ENCODE results near the gene CENPV.

Gene CENPV

DNA sequence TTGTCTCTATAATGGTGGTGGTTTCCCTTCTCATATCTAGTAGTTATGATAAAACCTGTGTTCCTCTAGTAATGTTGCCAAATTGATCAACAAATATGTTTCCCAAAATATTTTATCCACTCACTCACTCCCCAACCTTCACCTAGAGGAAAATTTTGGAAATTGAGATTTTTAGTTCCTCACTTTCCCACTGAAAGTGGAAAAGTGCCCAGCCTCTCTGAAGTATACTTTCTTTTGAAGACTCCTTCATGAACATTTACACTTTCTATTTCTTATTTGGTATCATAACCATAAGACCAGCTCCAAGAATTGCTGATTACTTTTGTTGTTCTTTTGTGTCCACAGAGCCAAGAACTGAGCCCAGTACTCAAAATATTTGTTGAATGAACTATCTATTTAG is 5.1 kb upstream of the CENPV start:
- DNase-seq, result no peak

GRCh38 chr17:16354585-16354984 is 1.3 kb upstream of the CENPV start:
- DNase-seq, result no peak

DNA sequence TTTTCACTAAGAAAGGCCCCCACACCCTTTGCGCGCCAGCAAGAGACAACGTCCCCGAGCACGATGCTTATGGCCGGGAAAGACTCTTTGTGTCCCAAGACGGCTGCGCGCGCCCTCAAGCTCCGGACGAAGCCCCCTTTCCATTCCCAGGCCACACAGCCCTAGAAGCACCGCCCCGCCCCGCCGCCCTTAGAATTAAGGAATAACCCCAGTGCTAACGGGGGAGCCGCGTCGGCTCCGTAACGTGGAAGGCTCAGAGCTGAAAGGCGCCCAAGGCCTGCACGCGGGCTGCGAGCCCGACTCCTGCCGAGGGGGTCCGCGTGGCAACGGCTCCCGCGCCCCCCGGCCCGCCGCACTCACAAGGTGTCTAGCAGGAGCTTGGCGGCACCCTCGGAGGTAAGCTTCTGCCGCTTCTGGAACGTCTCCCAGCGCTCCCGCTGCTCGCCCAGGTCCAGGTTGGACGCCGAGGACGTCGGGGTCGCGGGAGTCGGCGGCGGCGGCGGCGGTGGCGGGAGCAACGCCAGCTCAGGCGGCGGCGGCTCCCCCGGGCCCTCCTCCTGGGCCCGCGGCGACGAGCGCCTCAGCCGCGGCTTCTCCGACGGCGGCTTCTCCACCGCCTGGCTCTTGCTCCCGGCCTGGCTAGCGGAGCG is 477 bp downstream of the CENPV start:
- DNase-seq, result peak; percentile 37

DNA sequence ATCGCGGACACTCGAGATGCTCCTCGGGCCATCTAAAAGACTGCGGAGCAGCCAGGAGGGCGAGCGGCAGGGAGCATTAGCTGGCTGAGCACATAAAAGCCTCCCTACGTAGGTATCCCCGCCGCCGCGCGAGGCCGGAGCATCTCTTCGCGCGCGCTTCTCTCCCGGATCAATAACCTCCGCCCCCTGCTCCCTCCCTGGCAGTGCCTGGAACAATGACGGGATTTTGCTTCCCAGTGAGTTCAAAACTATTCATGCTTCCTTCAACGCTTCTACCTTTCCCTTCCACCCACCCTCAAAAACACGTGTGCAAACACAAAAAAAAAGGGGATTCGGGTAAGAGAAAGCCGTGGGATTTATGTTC is 984 bp downstream of the CENPV start:
- peak; percentile 28 for DNase-seq

DNA sequence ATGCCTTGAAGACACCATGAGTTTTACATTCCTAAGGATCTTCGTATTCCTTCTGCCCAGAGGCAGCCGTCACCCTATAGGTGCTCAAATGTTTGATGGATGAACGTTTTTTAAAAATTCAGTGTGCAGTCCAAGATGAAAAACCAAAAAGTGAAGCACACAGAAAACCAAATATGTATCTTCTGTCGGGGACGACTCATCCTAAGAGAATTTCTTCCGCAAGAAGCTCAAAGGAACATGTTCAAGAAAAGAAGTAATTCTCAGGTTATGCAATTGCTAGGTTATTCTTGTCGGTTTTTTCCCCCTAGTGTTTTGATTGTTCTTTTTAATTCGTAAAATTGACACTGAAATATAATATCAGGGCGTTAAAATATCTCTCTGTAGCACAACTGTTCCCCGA is 1.4 kb downstream of the CENPV start:
- DNase-seq, result no peak

DNA sequence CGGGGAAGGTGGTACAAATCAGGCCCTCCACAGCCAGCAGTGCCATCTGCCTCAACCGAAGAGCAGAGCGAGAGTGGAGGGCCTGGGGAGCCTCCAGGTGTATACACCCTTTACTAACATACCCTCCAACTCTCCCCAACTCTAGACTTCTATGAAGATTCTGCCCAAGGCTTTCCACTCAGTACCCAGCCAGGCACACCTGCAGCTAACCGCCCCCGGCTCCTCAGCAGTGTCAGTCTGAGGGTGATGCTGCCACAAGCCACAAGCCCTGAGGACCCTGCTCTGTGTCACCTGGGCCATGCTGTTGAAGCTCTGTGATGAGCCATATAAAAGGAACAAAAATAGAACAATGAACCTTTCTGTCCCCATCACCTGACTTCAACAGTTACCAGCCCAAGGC is 3.8 kb downstream of the CENPV start:
- no peak for DNase-seq

DNA sequence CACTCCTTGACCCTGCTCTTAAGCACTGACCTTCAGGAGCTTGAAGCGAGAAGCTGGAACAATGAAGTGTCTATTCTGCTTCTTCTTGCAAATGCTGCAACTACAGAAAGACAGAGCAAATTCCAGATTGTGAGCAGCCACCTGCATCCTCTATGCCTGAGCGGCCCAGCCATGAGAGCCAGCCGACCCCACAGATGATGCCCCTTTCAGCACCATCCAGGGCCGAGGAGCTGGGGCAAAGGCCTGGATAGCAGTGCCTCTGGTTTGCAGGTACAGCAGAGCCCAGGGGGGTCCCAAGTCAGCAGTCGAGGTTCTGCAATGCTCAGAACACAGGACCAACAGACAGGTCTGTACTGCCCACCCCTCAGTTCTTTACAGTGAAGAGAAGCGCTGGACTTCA is 4.7 kb downstream of the CENPV start:
- DNase-seq, result no peak

DNA sequence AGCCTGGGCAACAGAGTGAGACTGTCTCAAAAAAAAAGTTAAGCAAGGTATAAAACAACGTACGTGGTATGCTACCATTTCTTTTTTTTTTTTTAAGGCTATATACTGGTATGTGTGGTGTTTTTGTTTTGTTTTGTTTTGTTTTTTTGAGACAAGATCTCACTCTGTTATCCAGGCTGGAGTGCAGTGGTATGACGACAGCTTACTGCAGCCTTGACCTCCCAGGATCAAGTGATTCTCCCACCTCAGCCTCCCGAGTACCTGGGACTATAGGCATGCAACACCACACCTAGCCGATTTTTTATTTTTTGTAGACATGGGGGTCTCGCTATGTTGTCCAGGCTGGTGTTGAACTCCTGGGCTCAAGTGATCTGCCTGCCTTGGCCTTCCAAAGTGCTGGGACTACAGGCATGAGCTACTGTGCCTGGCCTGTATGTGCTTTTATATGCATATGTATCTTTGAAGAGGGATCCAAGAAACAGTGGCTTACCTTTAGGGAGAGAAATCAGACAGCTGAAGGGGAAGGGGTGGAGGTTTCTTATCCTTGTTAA is 6.5 kb downstream of the CENPV start:
- DNase-seq, result no peak

DNA sequence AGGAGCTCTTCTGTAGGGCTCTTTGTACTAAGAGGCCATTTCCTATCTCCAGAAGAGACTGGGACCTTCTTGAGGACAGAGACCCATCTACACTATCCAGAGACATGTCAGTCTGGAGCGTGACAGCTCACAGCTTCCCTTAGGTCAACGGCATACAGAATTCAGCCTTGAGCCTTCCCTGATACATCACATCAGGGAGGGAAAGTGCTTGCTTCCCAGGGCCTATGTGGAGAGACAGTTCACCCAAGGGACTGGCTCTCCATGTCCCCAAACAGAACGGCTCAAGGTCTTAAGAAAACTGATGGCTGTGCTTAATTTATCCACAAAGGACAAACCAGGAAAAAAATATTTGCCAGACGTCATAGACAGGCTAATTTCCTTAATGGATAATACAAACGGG is 7.7 kb downstream of the CENPV start:
- no peak for DNase-seq

GRCh38 chr17:16343569-16343968 is 9.7 kb downstream of the CENPV start:
- no peak for DNase-seq

- DNase-seq, result no peak
Measured at GRCh38 chr17:16342979-16343378, 10.3 kb downstream of the CENPV start.

- no peak for DNase-seq
Measured at GRCh38 chr17:16339959-16340358, 13.3 kb downstream of the CENPV start.

- no peak for DNase-seq
Measured at GRCh38 chr17:16339402-16339801, 13.9 kb downstream of the CENPV start.

- no peak for DNase-seq
Measured at GRCh38 chr17:16338391-16338790, 14.9 kb downstream of the CENPV start.

DNA sequence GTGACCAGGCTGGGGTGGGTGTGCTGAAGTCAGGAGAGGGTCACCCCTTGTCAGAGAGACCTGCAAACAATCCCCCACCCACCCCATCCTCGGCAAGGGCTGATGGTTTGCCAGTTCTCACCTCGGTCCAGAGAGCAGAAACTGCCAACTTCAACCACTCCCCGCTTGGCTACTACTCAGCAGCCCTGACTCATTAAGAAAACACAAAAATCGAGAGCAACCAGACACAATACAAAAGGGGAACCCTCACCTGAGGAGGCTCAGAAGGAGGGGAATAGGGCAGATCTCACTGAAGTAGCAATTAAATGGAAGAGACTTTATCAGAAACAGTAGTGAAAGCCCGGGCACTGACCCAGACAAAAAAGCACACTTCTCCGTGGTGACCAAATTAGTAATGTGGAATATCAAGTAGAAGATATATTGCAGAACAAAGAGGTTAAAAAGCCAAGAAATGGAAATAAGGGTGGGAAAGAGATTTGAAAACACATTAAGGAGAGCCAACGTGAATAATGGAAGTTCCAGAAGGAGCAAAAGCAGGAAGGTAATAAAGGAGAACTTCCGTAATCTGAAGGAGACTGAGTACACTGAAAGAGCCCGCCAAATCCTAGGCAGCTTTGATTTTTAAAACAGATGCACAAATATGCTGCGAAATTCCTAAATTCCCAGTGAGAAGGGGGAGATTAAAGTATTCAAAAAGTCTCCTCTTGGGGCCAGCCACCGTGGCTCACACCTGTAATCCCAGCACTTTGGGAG is 23.6 kb downstream of the CENPV start:
- DNase-seq, result no peak

GRCh38 chr17:16328997-16329396 is 24.3 kb downstream of the CENPV start:
- no peak for DNase-seq

DNA sequence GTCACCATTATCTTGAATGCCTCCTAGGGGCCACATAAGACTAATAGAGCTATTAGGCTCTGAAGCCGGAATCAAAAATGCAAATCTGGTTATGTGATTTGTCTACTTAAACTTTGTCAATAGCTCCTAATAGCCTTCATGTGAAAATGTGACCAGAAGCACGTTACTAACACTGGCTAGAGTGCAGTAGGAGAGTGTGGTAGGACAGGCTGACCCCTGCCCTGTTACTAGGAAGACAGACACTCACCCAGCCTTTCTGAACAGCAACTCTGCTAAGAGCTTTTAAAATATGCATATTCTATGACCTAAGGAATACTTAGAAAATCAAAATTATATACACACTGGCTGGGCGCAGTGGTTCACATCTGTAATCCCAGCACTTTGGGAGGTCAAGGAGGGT is 26.3 kb downstream of the CENPV start:
- no peak for DNase-seq

DNA sequence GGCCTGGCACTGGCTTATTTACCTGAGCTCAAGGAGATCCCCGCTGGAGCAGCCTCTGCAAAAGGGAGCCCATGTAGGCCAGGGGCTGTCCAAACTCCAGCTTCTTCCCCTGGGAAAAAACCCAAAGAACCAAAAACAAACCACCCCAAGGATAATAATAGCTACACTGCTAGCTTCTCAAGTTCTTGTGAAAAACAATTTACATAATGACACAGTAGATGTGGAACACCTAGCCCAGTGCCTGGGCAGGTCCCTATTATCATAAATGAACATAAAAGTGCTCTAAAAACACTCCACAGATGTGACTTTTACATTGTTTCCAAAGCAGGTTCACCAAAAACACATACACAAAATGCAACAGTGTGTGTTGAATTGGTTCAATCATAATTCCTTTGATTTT is 27.3 kb downstream of the CENPV start:
- no peak for DNase-seq

DNA sequence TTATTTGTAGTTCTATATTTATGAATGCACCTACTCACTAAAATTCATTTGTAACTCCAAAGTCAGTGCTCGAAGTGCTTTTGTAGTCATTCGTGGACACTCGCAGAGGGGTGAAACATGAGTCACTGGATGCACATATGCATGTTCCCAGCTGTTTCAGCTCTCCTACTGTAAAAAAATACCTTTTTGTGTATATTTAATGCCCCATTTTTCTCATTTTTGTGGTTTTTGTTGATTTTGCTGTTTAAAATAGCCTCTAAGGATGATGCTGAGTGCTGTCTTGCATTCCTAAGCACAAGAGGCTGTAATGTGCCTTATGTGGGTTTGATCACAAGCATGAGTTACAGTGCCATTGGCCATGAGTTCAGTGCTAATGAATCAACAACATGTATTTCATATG is 30.6 kb downstream of the CENPV start:
- no peak for DNase-seq

GRCh38 chr17:16319969-16320368 is 33.3 kb downstream of the CENPV start:
- no peak for DNase-seq

- no peak for DNase-seq
Measured at GRCh38 chr17:16314859-16315258, 38.4 kb downstream of the CENPV start.

- DNase-seq, result no peak
Measured at GRCh38 chr17:16314189-16314588, 39.1 kb downstream of the CENPV start.

DNA sequence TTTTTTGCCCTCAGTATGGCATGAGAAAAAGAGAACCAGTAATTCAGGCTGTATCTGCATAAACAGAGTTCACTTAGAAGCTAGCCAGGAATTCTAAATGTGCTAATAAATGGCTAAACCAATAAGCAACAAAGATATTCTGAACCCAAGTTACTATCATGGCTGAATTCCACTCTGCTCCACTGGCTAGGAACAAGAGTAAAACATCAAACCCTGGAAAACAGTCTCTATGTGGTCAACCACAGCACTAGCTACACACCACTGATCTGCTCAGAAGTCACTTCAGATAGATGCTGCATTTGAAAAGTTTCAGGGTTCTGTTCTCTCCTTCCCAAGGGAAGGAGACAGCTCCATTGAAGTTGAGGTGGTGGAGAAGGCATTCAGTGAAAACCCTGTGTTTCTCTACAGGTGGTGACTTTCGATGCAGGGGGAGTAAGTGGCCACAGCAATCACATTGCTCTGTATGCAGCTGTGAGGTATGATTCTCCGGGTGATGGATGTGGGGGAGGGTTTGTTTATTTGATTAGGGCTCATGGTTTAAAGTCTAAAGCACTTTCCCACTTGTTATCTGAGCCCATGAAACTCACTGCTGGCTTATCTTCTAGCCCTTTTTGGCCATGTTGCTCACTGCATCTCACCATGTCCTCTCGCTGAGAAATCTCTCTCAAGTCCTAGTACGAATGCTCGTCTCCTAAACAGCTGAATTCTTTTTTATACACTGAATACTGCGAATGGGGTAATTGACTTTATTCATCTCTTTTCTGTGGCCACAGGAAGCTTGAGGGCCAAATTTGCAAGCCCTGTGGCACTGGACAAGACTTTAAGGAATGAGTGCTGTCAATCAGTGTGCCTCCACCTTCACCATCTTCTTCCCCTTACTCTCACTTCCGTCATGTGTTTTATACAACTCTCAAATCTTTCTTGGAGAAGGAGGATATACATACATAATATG is 39.9 kb downstream of the CENPV start:
- no peak for DNase-seq

Data from stimulated activated CD4-positive, alpha-beta T cell treated with anti-CD3 and anti-CD28 coated beads, Interleukin-4, amount 100 ng/mL, for 24 hours (primary cell).